Measurements from ENCODE around the gene ECI1.
"Not testable (repeated sequence)": the region's sequence is repeated elsewhere in the genome, so short reads cannot be mapped to it uniquely, and the experiment has no call there.

Gene ECI1

GRCh38 chr16:2210386-2211365 lies 40.7 kb downstream of the ECI1 start, which contains the start of gene BRICD5:
BRICD5 (minus strand) TSS chr16:2210863; CDS start chr16:2210833, 30 bp downstream.
- DNase-seq (ENCODE audit: low spot score), result no peak

GRCh38 chr16:2210009-2210332 lies 41.4 kb downstream of the ECI1 start:
- no peak for DNase-seq (ENCODE audit: low spot score)

- no peak for DNase-seq (ENCODE audit: low spot score)
Observed at GRCh38 chr16:2209258-2210008, 42.0 kb downstream of the ECI1 start.

- DNase-seq (ENCODE audit: low spot score), result no peak
Observed at GRCh38 chr16:2208772-2209171, 42.6 kb downstream of the ECI1 start.

- no peak for DNase-seq (ENCODE audit: low spot score)
Observed at GRCh38 chr16:2208308-2208707, 43.1 kb downstream of the ECI1 start.

GRCh38 chr16:2207872-2208271 lies 43.5 kb downstream of the ECI1 start:
- DNase-seq (ENCODE audit: low spot score), result no peak

GRCh38 chr16:2206780-2207433 lies 44.5 kb downstream of the ECI1 start:
- no peak for DNase-seq (ENCODE audit: low spot score)

- DNase-seq (ENCODE audit: low spot score), result no peak
Observed at GRCh38 chr16:2206420-2206779, 45.0 kb downstream of the ECI1 start.

- no peak for DNase-seq (ENCODE audit: low spot score)
Observed at GRCh38 chr16:2205967-2206313, 45.4 kb downstream of the ECI1 start.

GRCh38 chr16:2205104-2205966 lies 46.1 kb downstream of the ECI1 start, which contains the start of gene MLST8:
MLST8 (plus strand) TSS chr16:2205454; CDS start chr16:2206086, 632 bp downstream.
- peak; percentile 88 for DNase-seq (ENCODE audit: low spot score)

- DNase-seq (ENCODE audit: low spot score), result no peak
Observed at GRCh38 chr16:2204416-2205103, 46.8 kb downstream of the ECI1 start.

GRCh38 chr16:2203119-2203688 lies 48.2 kb downstream of the ECI1 start:
- not testable (repeated sequence) for DNase-seq (ENCODE audit: low spot score)

- DNase-seq (ENCODE audit: low spot score), result no peak
Observed at GRCh38 chr16:2200313-2200712, 51.1 kb downstream of the ECI1 start.

GRCh38 chr16:2199621-2200139 lies 51.7 kb downstream of the ECI1 start:
- no peak for DNase-seq (ENCODE audit: low spot score)

GRCh38 chr16:2199095-2199494 lies 52.3 kb downstream of the ECI1 start:
- DNase-seq (ENCODE audit: low spot score), result no peak

GRCh38 chr16:2198283-2198682 lies 53.1 kb downstream of the ECI1 start:
- no peak for DNase-seq (ENCODE audit: low spot score)

- no peak for DNase-seq (ENCODE audit: low spot score)
Observed at GRCh38 chr16:2197765-2198164, 53.6 kb downstream of the ECI1 start.

GRCh38 chr16:2196981-2197511 lies 54.3 kb downstream of the ECI1 start:
- no peak for DNase-seq (ENCODE audit: low spot score)

GRCh38 chr16:2196162-2196980 lies 55.0 kb downstream of the ECI1 start, which contains the start of gene CASKIN1:
CASKIN1 (minus strand) TSS chr16:2196605; CDS start chr16:2196432, 173 bp downstream.
- no peak for DNase-seq (ENCODE audit: low spot score)
